GM18502 (cell line): ENCODE measurements around the gene SIK3.
"Not testable (repeated sequence)": the region's sequence is repeated elsewhere in the genome, so short reads cannot be mapped to it uniquely, and the experiment has no call there.

Experiments
- ATAC-seq: cut with Tn5 transposase; IDR thresholded peaks from one replicate; pipeline ENCODE4 v1.9.1; 2021; ENCODE audit warnings: mild to moderate bottlenecking; ENCODE audit not compliant: unreplicated experiment, poor library complexity

SIK3 gene

DNA sequence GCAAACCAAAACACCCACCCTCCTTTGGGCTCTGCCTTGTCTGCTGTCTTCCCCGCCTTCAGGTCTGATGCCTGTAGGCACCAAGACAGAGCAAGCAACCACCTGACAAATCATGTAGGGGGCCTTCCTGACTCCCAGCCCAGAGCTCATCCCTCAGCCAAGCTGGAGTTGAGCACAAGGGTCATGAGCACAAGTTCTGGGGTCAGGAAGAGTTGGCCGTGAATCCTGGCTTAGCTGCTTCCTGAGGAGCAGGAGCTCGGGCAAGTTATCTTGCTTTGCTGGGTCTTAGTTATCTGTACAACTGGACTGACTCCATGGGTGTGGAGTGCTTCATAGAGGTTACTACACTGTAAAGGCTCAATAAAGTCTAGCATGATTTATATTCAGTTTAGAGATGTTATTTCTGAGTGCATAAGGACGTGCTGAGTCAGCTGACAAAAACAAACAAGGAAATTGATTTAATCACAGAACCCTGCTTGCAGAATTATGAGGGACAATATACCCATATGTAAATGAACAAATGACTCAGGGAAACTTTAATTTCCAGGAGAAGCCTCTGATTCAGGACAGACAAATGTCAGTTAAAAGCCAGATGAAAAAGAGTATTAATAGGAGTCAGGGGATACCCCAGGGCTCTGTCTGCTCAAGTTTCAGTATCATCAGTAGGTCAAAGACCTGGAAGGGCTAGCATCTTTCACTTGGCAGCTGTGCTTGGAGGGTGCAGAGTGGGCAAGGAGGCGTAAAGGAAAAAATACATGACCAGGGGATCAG, 245.8 kb downstream of the SIK3 start:
- peak; percentile 37 for ATAC-seq

DNA sequence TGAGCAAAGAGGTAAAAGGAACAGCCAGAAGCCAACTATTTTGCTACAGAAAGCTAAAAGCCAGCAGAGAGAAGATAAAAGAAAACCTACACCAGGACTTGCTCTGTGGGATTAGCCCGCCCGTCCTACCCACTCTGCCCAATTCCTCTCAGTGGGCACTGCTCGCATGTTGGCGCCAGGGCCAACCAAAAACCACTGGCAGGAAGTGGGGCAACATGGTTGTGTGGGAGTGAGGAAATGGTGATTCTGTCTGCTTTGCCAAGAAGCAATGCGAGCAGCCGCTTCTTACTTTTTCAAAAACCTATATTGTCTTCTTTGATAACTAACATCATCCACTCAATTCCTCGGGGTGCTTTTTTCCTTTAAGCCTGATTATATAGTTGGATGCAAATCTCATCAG, 246.6 kb downstream of the SIK3 start:
- no peak for ATAC-seq

DNA sequence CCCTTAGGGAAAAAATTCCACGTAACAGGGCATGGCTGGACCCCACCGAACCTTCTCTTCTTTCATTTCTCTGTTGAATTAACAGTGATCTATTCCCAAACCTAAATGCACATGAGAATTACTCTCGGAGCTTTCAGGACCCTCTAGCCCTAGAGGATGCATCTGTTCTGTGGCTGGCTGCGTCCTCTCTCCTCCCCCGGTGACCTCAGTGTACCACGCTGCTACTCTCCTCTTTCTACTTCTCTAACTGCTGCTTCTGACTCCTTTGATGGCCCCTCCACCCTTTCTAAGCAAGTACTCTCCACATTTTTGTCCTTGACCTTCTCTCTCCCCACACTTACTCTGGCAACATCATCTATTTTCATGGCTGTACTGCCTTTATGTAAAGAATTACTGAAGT, 248.7 kb downstream of the SIK3 start:
- no peak for ATAC-seq

DNA sequence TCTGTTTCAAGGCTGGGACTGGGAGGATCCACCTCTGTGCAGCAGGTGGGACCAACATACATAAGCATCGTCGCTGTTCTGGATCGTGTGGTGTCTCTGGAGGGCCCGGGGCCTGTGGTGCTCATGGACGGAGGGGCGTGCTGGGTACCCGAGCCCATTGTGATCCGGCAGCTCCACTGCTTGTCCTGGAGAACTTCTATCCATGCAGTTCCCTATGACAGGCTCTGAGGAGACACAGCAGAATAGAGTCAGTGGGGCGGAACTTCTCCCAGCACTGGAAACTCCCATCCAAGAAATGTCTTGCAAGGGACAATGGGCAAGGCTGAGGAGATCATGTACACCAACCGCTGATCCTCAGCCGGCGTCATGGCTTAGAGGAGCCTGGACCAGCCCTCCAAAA, 249.2 kb downstream of the SIK3 start:
- no peak for ATAC-seq

DNA sequence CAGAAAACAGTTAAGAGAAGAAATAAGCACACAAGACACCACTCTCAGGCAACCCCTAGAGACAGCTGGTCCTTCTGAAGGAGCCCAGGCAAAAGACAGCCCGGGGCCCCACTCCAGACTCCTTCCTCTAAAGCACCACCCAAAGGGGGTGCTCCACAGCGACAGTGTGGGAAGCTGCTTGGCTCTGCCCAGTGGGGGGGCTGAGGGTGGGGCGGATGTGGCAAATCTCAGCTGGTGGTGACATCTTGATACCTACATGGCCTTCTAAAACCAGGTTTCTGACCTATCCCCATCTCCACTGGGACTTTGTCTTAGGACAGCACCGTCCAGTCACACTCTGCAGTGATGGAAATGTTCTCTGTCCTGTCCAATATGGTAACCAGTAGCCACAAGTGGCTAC, 250.6 kb downstream of the SIK3 start:
- no peak for ATAC-seq

DNA sequence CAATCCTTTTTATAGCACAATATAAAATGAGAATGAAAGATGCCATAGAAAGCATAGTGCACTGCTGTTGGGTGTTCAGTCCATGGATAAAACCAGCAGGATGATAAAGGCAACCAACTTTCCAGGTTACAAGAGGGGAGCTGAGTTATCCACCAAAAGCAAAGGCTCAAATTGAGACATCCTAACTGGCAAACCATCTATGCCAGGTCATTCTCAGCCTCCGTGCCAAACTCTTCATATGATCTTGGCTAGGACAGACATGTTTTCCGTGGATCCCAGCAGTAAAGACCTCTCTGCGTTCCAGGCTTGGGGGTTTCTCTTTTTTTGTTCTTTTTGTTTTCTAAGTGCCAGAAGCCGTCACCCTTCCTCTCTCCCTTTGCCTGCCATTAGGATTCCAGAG, 253.5 kb downstream of the SIK3 start:
- no peak for ATAC-seq

DNA sequence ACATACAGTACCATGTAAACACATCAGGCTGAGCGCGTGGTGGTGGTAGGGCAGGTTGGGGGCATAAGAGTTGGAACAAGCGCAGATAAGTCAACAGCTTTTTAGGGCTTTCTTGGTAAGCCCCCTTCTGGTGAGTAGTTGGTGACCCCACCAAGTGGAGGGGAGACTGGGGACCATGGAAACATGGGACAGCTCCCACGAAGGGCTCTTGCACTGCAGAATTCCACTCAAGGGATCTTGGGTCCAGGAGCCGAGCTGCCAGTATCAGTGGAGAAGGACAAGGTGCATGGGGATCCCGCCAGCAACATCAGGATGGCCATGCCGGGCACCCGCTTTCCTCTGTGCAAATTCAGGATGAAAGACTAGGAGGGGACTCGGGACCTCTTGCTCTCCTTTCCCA, 254.6 kb downstream of the SIK3 start:
- ATAC-seq = no peak

DNA sequence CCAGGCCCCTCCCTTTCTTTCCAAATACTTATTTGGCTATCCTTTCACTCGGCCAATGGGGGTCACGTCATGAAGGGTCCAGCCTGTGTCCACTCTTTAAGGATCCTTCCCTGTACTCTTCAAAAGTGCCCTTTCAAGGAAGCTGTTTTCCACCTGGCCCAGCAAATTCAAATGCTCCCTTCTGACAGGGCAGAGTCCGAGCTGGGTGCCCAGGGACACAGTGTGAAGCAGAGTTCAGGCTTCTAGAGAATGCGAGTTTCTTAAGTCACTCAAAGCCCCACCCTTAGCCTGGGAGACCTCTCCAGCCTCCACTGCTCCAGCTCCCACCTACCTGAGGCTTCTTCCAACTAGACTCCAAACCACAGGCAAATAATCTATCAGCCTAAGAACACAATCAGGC, 255.3 kb downstream of the SIK3 start:
- ATAC-seq = no peak

DNA sequence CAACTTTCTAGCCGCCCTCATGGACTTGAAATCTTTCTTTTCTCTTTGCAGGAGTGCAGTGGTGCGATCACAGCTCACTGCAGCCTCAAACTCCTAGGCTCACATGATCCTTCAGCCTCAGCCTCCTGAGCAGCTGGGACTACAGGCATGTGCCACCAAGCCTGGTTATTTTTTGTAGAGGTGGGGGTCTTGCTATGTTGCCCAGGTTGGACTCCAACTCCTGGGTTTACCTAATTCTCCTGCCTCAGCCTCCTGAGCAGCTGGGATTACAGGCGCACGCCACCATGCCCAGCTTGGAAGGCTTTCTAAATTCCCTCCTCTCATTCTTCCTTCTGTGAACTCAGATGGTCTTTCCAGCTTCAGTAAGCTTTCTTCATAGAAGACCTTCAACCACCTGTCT, 256.1 kb downstream of the SIK3 start:
- no peak for ATAC-seq

DNA sequence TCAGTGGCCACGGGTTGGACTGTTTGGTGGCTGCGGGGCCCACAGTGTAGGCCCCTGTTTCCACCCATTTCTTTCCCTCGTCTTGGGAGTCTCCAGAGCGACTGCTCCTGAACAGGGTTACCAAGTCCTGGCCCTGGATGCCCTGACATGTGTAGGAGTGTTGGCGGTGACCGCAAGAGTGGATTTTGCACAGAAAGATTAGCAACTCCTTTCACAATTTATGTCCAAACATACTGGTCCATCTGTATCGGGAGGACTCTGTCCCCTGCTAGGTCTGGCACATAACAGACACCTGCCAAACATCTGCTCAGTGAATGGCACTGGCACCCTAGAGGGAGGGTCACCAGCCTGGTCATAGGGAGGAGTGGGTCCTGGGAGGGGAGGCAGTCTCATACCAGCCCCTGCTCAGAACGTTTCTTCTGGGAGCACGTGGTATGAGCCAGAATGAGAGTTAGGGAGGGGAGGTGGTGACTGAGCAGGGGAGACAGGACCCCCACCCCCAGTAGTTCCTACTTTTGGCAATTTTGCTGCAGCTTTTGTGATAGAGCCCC, 257.4 kb downstream of the SIK3 start:
- ATAC-seq = no peak

DNA sequence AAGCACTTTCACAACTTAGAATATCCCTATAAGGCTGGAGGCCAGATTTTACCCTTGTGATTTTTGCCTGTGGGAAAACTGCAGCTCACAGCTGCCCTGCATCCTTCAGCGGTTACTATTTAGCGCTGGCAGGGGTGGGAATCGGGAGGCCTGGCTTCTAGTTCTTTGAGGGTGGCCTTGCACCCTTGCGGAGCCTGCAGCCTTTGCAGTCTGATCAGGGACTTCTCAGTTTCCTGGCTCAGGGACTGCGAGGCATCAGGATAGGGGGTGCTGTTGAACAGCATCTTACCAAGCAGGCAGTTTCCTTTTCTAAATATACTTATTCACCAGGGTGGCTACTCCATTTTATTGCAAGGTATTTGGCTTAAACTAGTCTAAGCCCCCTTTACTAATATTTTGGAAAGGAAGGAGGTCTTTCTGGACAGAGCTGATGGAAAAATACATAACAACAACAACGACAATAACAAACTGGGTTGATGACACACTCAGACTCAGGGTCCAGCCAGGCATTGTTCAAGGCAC, 257.9 kb downstream of the SIK3 start:
- no peak for ATAC-seq

DNA sequence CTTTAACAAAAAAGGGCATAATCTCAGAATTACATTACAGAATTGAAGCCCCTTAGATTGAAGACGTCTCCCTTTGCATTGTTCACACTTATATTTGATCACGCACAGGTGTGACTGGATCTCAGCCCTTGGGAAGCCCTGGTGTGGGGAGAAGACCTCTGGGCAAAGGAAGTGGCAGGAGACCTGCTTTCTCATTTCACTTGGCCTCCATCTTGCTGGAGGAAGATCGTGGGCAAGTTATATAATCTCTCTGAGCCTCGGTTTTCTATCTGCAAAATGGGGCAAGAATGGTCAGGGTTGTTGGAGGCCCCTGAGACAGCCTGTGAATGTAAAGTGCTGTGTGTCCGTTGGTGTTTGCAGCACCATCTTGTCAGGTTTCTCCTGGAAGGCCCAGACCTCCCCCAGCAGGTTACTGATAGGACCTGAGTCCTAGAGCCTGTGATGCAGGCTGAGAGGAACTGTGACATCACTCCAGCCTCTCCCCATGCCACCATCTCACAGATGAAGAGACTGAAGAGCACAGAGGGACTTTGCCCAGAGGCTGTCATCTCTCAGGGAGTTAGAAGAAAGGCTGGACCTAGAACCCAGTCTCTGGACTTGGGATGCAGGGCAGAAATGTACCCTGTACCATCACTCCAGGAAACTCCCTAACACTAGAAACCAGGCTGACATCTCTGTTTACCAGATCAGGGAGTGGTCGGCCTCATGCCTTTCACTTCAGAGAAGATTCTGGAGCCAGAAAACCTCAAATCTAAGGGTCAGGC, 259.7 kb downstream of the SIK3 start:
- ATAC-seq = no peak

DNA sequence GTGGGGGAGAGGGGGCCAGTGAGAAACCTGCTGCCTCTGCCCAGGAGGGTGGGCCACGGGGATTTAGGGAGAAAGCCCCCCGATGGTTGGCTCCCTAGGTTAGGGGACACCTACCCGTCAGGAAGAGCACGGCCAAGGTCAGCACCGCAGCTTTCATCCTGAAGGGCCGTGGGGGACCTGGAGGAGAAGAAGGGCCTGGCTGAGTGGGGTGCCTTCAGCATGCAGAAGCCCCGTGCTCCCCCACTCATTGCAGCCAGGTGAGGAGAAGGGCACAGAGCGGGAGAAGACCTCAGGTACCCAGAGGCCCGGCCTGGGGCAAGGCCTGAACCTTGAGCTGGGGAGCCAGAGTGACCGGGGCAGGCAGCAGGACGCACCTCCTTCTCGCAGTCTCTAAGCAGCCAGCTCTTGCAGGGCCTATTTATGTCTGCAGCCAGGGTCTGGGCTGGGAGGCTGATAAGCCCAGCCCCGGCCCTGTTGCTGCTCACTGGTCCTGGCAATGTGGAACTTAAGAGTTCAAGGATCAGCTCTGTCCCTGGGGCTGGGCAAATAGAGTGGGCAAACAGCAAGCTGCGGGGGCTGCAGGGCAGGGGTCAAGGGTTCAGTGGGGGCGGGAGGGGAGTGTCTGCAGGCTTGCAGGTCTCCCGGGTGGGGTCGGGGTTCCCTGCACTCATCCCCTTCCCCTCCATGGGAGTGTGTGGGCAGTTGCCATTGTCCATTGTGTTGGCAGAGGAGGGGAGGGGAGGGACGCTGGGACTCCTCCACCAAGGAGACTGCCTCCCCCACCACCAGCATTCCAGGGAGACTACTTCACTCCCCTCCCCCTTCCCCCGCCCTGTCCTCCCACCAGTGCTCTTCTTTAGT, 260.8 kb downstream of the SIK3 start, which contains the start of gene APOA1:
APOA1 (minus strand) TSS at position 392 of the 861 bp plus-strand sequence; CDS start at position 157, 235 bp downstream.
- ATAC-seq = no peak

DNA sequence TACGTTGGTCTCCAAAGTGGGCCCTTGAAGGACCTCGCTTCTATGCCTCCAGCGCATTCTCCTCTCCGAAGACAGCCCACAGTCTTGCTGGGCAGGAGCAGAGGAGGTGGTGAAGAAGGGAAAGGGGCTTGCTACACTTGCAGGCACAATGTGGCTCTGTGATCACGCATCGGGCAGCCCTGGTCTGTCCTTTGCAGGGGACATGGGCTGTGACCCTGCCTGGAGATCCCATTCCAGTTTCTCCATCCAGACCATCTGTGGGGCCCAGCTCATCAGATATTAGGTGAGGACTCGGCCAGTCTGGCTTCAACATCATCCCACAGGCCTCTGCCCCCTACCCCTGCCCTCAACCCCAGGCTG, 261.6 kb downstream of the SIK3 start:
- ATAC-seq = no peak

DNA sequence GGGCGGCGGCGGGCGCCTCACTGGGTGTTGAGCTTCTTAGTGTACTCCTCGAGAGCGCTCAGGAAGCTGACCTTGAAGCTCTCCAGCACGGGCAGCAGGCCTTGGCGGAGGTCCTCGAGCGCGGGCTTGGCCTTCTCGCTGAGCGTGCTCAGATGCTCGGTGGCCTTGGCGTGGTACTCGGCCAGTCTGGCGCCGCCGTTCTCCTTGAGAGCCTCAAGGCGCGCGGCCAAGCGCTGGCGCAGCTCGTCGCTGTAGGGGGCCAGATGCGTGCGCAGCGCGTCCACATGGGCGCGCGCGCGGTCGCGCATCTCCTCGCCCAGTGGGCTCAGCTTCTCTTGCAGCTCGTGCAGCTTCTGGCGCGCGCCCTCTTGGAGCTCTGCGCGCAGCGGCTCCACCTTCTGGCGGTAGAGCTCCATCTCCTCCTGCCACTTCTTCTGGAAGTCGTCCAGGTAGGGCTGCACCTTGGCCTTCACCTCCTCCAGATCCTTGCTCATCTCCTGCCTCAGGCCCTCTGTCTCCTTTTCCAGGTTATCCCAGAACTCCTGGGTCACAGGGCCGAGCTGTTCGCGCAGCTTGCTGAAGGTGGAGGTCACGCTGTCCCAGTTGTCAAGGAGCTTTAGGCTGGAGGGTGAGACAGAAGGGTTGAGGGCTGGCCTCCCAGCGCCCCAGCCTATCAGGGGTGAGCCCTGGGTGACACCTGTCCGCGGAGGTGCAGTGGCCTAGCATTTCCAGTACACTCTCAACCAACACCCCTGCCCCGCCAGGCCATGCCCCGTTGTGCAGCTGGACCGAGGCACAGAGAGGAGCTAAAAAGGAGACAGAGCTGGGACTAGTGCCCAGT, 262.2 kb downstream of the SIK3 start:
- ATAC-seq = peak; percentile 83

DNA sequence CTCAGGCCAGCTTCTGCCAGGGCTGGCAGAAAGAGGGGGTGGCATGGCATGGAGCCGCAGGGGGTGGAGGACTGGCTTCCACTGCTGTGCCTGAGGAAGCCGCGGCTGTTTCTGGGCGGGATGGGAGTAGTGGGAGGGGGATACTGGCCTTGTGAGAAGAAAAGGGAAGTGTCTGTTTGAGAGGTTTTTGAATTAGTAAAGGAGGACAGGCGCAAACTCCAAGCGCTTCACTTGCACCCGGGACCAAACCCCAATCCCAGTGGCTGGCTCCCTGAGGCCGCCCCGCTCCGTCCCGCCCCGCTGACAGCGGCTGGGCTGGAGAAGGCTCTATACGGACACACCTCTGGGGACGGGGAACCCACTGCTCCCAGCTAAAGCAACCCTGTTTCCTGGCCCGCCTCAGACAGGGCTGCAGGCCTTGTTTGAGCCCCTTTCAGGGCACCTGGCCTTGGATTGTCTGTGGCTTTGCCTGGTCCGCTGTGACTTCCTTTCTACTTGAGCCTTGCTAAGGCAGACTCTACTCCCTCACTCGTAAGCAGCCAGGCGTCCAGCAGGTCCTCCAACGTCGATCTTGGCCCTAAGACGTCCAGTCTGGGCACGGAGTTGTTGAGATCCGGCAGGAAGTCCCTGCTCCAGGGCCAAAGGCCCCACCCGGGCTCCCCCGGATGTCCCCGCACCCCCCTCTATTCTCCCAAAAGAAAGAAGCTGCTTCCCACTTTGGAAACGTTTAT, 263.0 kb downstream of the SIK3 start:
- no peak for ATAC-seq

DNA sequence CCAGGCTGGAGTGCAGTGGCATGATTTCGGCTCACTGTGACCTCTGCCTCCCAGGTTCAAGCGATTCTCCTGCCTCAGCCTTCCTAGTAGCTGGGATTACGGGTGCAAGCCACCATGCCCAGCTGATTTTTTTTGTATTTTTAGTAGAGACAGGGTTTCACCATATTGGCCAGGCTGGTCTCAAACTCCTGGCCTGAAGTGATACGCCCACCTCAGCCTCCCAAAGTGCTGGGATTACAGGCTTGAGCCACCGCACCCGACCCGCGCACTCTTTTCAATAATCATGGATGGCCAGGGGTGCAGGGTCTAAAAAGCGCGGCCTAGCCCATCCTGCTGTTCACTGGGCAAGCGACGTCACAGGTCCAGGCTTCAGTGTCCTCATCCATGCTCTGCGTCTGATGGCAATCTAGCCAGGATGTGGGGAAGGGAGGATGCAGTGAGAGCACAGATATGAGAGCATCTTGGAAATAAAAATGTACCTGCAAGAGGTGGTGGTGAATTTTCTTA, 263.6 kb downstream of the SIK3 start:
- ATAC-seq = not testable (repeated sequence)

DNA sequence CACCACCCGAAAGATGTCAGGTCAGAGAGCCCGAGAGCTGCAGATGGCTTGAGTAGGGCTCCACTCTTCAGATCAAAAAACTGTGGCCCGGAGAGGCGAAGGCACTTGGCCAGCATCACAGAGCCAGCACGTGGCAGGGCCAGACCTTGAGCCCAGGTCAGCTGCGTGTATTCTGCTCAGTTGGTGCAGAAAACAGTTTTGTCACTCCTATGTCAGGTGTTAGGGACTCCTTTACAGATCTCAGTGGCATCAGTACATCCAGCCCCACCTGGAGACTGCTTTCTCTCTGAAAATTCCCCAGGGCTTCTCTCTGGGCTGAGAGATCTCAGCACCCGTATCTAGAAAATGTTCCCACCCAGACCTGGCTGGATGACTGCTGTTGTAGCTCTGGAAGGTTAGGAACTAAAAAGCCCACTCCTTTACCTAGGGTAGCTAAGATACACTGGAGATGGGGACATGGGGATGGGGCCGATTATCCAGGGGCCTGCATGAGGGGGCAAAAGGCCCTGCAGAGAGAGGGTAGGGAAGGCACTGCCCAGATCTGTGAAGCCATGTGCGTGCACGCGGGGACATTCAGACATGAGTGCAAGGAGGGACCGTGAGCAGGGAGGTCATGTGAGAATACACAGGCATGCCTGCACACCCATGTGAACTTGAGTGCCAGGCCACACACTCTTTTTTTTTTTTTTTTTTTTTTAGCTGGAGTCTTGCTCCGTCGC, 264.3 kb downstream of the SIK3 start:
- ATAC-seq = no peak
